Measurements from ENCODE around the gene CELF5.

The CELF5 gene

GRCh38 chr19:3316659-3317207 lies 92.3 kb downstream of the CELF5 start:
- TF ChIP-seq, protein P1, sequence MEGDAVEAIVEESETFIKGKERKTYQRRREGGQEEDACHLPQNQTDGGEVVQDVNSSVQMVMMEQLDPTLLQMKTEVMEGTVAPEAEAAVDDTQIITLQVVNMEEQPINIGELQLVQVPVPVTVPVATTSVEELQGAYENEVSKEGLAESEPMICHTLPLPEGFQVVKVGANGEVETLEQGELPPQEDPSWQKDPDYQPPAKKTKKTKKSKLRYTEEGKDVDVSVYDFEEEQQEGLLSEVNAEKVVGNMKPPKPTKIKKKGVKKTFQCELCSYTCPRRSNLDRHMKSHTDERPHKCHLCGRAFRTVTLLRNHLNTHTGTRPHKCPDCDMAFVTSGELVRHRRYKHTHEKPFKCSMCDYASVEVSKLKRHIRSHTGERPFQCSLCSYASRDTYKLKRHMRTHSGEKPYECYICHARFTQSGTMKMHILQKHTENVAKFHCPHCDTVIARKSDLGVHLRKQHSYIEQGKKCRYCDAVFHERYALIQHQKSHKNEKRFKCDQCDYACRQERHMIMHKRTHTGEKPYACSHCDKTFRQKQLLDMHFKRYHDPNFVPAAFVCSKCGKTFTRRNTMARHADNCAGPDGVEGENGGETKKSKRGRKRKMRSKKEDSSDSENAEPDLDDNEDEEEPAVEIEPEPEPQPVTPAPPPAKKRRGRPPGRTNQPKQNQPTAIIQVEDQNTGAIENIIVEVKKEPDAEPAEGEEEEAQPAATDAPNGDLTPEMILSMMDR (conservative IDR thresholded peaks at IDR 0.05; ENCODE audit: low read depth, low read length), result no peak
- H3K4me3 ChIP-seq (ENCODE audit: low read length), result no peak overlapping the region
- no peak for DNase-seq (ENCODE audit: low read depth)

DNA sequence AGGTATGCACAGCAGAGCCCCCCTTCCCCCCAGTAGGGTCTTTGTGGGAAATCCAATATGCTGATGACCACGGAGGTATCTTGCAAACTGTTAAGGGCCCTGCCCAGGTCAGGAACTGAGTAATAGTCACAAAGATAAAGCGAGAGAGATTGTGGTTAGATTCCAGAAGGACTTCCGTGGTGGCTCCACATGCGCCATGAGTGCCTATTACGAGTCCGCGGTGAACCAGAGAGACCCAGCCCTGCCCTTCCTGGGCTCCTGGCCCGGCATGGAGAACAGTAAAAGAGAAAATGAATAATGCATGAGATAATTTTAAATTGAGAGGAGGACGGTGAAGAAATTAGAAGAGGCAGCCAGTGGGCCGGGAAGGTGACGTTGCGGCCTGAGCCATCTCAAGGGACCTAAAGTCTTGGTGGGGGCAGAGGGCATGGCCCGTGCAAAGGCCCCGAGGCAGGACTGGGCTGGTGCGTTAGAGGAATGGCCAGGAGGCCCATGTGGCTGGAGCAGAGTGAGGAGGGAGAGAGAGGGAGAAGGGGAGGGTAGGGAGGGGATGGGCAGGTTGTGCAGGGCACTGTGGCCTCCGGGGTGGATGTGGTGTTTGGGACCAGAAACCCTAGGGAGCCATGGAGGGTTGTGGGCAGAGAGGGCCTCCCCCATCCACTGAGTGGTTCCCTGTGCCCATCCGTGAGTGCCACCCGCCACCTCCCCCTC lies 95.3 kb downstream of the CELF5 start:
- TF ChIP-seq, protein P1 (conservative IDR thresholded peaks at IDR 0.05; ENCODE audit: low read depth, low read length), result no peak
- no peak for DNase-seq (ENCODE audit: low read depth)

GRCh38 chr19:3320354-3320670 lies 95.9 kb downstream of the CELF5 start:
- no peak for DNase-seq (ENCODE audit: low read depth)
- no peak overlapping the region for H3K4me3 ChIP-seq (ENCODE audit: low read length)
- TF ChIP-seq, protein P1 (conservative IDR thresholded peaks at IDR 0.05; ENCODE audit: low read depth, low read length), result no peak

More for the DNA sequence above, 95.3 kb downstream of the CELF5 start:
- no peak overlapping the region for H3K4me3 ChIP-seq (ENCODE audit: low read length)

DNA sequence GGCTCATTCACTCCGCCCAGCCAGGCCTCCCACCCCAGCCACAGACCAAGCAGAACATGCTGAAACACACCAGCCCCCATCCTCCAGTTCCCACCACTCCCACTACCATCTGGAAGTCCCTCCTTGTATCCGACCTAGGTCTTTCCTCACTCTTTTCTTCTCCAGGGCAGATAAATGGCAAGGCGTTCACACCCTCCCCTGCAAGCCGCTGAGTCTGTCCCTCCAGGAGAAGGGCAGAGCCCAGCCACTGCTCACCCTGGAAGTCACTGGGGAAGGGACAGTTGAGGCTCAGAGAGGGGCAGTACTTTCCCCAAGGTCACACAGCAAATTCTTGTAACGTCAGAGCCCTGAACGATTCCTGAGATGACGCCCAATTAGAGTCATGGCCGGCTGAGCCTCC lies 96.4 kb downstream of the CELF5 start:
- TF ChIP-seq, protein P1 (conservative IDR thresholded peaks at IDR 0.05; ENCODE audit: low read depth, low read length), result no peak
- H3K4me3 ChIP-seq (ENCODE audit: low read length), result no peak overlapping the region
- no peak for DNase-seq (ENCODE audit: low read depth)

DNA sequence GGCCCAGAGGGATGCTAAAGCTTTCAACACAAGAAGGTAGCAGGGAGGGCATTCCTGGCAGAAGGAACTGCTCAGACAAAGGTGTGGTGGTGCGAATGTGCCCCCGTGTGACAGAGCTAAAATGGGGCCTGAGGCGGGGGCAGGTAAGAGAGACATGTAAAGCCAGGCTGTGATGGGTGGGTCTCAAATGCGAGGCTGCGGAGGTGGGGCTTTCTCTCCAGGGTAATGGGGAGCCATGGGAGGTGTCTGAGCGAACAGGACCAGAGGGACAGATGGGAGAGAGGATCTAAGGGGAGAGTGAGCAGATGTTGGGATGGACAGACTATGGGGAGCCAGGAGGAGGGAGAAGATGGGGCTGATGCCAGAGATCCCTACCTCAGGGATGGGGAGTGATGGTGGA lies 97.2 kb downstream of the CELF5 start:
- TF ChIP-seq, protein P1 (conservative IDR thresholded peaks at IDR 0.05; ENCODE audit: low read depth, low read length), result no peak
- no peak overlapping the region for H3K4me3 ChIP-seq (ENCODE audit: low read length)
- DNase-seq (ENCODE audit: low read depth), result no peak

- TF ChIP-seq, protein P1 (conservative IDR thresholded peaks at IDR 0.05; ENCODE audit: low read depth, low read length), result no peak
- H3K4me3 ChIP-seq (ENCODE audit: low read length), result no peak overlapping the region
- DNase-seq (ENCODE audit: low read depth), result no peak
Measured at GRCh38 chr19:3322199-3322978, 97.9 kb downstream of the CELF5 start.

All from retinal pigment epithelial cell (primary cell).